Measurements from ENCODE around the gene ANKRD66.

- TF ChIP-seq CTCF (IDR thresholded peaks at IDR 0.05) (no peak), POLR2A (IDR thresholded peaks at IDR 0.05) (no peak)
These were observed 25.3 kb downstream of the ANKRD66 start for GRCh38 chr6:46772016-46772415.

All from uterus (tissue), 2 donors.